BLaER1 treated with 17β-estradiol and CSF1 and Interleukin-3, amounts not matched to agents 10 nM and 100 nM (cell line): ENCODE results near the gene KCNK1.
A peak's percentile ranks its signal among the peaks of the same experiment; 100 is the strongest.

Source experiments
- H3K27ac ChIP-seq, 11 experiments: shearing (Covaris generic); formaldehyde crosslinking; 2 replicates each; pipeline ENCODE4 v1.8.1; 2022
- H3K27me3 ChIP-seq, 11 experiments: shearing (Covaris generic); formaldehyde crosslinking; 2 replicates each; pipeline ENCODE4 v1.8.1; 2022
- H3K36me3 ChIP-seq, 11 experiments: shearing (Covaris generic); formaldehyde crosslinking; 2 replicates each; pipeline ENCODE4 v1.8.1; 2022
- H3K4me1 ChIP-seq, 10 experiments: shearing (Covaris generic); formaldehyde crosslinking; 2 replicates each; pipeline ENCODE4 v1.8.1; 2022
- H3K4me2 ChIP-seq, 11 experiments: shearing (Covaris generic); formaldehyde crosslinking; 2 replicates each; pipeline ENCODE4 v1.8.1; 2022
- H3K4me3 ChIP-seq, 10 experiments: shearing (Covaris generic); formaldehyde crosslinking; 2 replicates each; pipeline ENCODE4 v1.8.1; 2022
- H3K9ac ChIP-seq, 11 experiments: shearing (Covaris generic); formaldehyde crosslinking; 2 replicates each; pipeline ENCODE4 v1.8.1; 2022
- H3K9me3 ChIP-seq, 11 experiments: shearing (Covaris generic); formaldehyde crosslinking; replicated peaks in 1 of 11; 2 replicates each; pipeline ENCODE4 v1.8.1; 2022
- H4K20me1 ChIP-seq, 11 experiments: shearing (Covaris generic); formaldehyde crosslinking; 2 replicates each; pipeline ENCODE4 v1.8.1; 2022
- Cebpa-rat ChIP-seq, 11 experiments: shearing (Covaris generic); IDR thresholded peaks; 2 replicates each; pipeline ENCODE4 v1.8.1; 2022

The KCNK1 gene

DNA sequence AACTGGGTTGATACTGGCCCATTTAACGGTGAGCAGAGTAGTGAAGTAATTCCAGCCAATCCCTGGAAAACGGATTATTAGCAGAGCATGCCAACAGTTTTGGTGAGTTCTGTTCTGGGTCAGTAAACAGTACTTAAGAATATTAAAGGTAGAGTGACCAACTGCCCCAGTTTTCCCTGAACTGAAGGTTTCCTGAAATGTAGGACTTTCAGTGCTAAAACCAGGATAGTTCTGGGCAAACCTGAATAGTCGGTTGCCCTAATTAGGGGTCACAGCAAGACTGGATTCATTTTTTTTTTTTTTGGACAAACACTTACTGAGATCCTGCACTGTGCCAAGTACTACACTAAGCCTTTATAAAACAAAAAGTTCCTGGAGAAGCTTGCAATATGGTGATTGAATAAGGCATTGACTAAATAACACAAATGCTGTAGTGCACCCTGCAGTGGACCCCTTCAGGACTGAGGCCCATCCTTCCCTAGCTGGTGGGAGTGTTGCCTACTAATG, 75.9 kb downstream of the KCNK1 start:
- Histone ChIP-seq H3K27ac (no peak overlapping the region), H3K4me1 (no peaks in the 10 kb centered on the region), H3K36me3 (no peaks in the 10 kb centered on the region), H3K9ac (no peak overlapping the region), H4K20me1 (no peaks in the 10 kb centered on the region), H3K27me3 (no peaks in the 10 kb centered on the region), H3K4me2 (no peak overlapping the region), H3K9me3 (no peaks in the 10 kb centered on the region), H3K4me3 (no peak overlapping the region)
- TF ChIP-seq Cebpa-rat (IDR thresholded peaks at IDR 0.05) = no peak

DNA sequence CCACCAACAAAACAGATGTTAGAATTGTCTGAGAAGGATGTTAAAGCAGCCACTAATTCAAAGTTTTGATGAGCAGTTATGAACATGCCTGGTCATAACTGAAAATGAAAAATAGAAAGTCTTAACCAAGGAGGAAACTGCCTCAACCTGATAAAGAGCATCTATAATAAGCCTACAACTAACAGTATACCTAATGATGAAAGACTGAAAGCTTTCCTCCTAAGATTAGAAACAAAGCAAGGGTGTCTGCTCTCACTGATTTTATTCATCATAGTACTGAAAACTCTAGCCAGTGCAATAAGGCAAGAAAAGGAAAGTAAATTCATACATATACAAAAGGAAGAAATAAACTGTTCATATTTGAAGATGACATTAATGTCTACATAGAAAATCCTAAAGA, 82.0 kb downstream of the KCNK1 start:
- Histone ChIP-seq H3K27ac (no peak overlapping the region), H3K27me3 (no peaks in the 10 kb centered on the region), H3K4me1 (no peaks in the 10 kb centered on the region), H3K9me3 (peaks cover 0 to 18% (median 3%) of the 10 kb centered on the region in 11 experiments; a peak in 6 of 22 replicates), H3K4me3 (no peak overlapping the region), H3K4me2 (no peak overlapping the region), H3K9ac (no peak overlapping the region), H4K20me1 (no peaks in the 10 kb centered on the region), H3K36me3 (no peaks in the 10 kb centered on the region)
- TF ChIP-seq Cebpa-rat (IDR thresholded peaks at IDR 0.05) = no peak

- Histone ChIP-seq H3K4me3 (no peak overlapping the region), H3K4me1 (peaks cover 0 to 22% (median 0%) of the 10 kb centered on the region in 10 experiments; a peak in 8 of 20 replicates), H4K20me1 (no peaks in the 10 kb centered on the region), H3K27me3 (no peaks in the 10 kb centered on the region), H3K27ac (no peak overlapping the region), H3K9me3 (peaks cover 0 to 18% (median 3%) of the 10 kb centered on the region in 11 experiments; a peak in 6 of 22 replicates), H3K36me3 (no peaks in the 10 kb centered on the region), H3K9ac (no peak overlapping the region), H3K4me2 (no peak overlapping the region)
- TF ChIP-seq Cebpa-rat (IDR thresholded peaks at IDR 0.05) = no peak
Measured at GRCh38 chr1:233700338-233700737, 86.4 kb downstream of the KCNK1 start.

DNA sequence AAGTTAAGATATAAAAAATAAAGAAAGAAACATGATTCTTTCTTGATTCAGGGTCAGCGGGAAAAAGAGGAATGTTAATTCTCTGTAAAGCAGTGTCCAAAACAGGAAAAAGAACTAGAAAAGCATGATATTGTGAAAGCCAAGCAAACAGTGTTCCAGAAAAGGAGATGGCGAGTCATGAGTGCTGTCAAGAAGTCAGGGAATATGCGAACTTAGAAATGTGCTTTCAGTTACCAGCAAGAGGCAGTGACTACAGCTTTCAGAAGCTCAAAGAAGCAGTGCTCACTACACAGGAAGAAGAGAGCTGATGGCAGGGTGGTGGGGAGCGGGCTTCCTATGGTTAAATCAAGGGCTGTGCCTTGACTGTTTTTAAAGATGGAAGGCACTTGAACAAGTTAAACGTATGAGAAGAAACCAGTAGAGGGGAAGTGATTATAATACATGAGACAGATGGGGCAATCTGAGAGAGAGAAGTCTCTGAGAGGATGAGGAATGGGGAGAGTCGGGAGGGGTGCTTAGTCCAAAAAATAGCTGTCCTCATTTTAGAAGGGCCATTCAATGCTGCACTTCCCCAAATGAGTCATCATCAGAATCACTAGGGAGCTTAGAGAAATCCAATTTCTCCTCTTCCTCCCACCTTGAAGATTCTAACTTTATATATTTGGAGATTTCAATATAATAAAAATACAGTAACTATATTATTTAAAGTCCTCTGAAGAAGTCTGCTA, 90.4 kb downstream of the KCNK1 start:
- peak overlapping the region in 3 of 11 experiments; percentile 22 to 58 (median 34); a peak in 5 of 22 replicates for H3K27ac ChIP-seq
- no peaks in the 10 kb centered on the region for H4K20me1 ChIP-seq
- peak overlapping the region in 1 of 11 experiments; percentile 10; a peak in 1 of 22 replicates for H3K9ac ChIP-seq
- H3K36me3 ChIP-seq = no peaks in the 10 kb centered on the region
- H3K9me3 ChIP-seq = peaks cover 0 to 18% (median 7%) of the 10 kb centered on the region in 11 experiments; a peak in 12 of 22 replicates
- no peak for TF ChIP-seq Cebpa-rat (IDR thresholded peaks at IDR 0.05)
- H3K4me2 ChIP-seq = peak overlapping the region in 4 of 11 experiments; percentile 22 to 86 (median 70); a peak in 8 of 22 replicates
- no peak overlapping the region for H3K4me3 ChIP-seq
- H3K27me3 ChIP-seq = no peaks in the 10 kb centered on the region
- peaks cover 0 to 36% (median 0%) of the 10 kb centered on the region in 10 experiments; a peak in 8 of 20 replicates for H3K4me1 ChIP-seq

DNA sequence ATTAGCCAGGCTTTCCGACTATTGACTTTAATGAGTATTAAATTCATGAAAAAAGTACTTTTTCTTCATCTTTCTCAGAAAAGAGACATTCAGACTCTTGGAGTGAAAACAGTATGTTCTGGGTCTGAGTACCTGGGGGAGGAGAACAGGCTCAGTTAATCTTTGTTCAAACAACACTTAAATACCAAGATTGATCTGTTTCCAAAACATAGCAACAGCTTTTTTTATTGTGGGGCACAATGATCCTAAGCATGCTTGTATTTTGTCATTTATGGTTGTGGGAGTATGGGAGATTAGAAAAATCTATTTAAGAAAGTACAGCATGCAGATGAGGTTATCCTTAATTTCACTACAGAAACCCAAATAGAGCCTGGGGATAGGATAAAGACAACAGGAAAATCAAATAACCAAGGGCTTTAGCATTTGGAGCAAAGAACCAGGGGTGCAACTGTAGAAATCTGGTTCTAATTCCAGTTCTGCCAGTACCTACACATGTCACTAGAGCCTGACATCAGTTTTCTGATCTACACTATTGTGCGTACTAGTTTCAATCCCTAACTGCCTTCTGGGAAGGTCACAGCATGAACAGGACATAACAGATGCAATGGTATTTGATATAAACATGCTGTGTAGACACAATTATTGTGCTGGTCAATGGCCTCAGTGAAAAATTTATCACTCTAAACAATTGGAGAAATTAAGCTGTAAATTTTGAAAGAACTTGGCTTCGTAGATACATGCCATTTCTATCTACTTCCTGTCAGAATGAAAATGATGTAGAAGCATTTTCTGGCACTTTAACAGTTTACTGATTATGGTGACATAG, 91.2 kb downstream of the KCNK1 start:
- H3K36me3 ChIP-seq = no peaks in the 10 kb centered on the region
- no peak for TF ChIP-seq Cebpa-rat (IDR thresholded peaks at IDR 0.05)
- no peaks in the 10 kb centered on the region for H3K27me3 ChIP-seq
- H3K4me3 ChIP-seq = no peak overlapping the region
- H3K4me2 ChIP-seq = peak overlapping the region in 3 of 11 experiments; percentile 4 to 86 (median 59); a peak in 3 of 22 replicates
- H3K27ac ChIP-seq = no peak overlapping the region; a peak in 1 of 22 replicates
- H3K9me3 ChIP-seq = peaks cover 0 to 20% (median 7%) of the 10 kb centered on the region in 11 experiments; a peak in 13 of 22 replicates
- H3K4me1 ChIP-seq = peaks cover 0 to 36% (median 0%) of the 10 kb centered on the region in 10 experiments; a peak in 8 of 20 replicates
- H3K9ac ChIP-seq = no peak overlapping the region
- no peaks in the 10 kb centered on the region for H4K20me1 ChIP-seq

DNA sequence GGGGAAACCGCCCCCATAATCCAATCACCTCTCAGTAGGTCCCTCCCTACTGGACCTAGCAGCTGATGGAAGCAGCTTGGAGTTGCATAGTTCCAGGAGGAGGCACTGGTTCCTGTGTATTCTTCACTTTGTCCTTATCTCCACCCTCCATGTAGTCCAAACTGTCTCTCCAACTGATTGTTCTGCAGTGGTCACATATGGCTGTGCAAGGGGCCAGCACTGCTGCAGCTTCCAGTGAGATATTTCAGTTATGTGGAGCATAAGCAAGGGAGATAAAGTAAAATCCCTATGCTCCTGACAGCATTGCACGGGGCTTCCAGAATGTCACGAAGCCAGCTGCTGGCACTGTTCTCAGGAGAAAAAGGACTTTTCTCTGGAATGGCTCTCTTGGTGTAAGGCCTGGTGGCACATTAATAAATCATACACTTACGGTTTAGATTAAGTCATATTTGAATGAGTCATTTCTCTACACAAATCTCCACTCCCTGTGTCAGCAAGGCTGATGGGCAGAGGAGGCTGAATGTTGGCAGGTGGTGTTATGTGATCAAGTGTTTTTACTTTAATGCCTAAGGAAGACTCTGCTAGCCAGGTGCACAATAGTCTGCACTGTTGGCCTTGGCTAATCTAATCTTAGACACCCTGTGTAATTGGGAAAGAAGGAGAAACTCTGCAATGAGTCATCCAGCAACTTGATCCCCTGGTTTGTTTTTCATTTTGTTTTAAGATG, 93.4 kb downstream of the KCNK1 start:
- peaks cover 0 to 27% (median 13%) of the 10 kb centered on the region in 11 experiments; a peak in 17 of 22 replicates for H3K9me3 ChIP-seq
- peak overlapping the region in 2 of 11 experiments; percentile 10 to 11; a peak in 2 of 22 replicates for H3K4me2 ChIP-seq
- TF ChIP-seq Cebpa-rat (IDR thresholded peaks at IDR 0.05) = no peak
- 0 out of 22 replicates have a peak, but pooled peaks cover 0 to 2% (median 0%) of the 10 kb centered on the region in 11 experiments for H3K36me3 ChIP-seq
- no peaks in the 10 kb centered on the region for H3K27me3 ChIP-seq
- peaks cover 0 to 36% (median 0%) of the 10 kb centered on the region in 10 experiments; a peak in 8 of 20 replicates for H3K4me1 ChIP-seq
- H3K9ac ChIP-seq = no peak overlapping the region
- no peak overlapping the region for H3K4me3 ChIP-seq
- H4K20me1 ChIP-seq = no peaks in the 10 kb centered on the region
- no peak overlapping the region for H3K27ac ChIP-seq

DNA sequence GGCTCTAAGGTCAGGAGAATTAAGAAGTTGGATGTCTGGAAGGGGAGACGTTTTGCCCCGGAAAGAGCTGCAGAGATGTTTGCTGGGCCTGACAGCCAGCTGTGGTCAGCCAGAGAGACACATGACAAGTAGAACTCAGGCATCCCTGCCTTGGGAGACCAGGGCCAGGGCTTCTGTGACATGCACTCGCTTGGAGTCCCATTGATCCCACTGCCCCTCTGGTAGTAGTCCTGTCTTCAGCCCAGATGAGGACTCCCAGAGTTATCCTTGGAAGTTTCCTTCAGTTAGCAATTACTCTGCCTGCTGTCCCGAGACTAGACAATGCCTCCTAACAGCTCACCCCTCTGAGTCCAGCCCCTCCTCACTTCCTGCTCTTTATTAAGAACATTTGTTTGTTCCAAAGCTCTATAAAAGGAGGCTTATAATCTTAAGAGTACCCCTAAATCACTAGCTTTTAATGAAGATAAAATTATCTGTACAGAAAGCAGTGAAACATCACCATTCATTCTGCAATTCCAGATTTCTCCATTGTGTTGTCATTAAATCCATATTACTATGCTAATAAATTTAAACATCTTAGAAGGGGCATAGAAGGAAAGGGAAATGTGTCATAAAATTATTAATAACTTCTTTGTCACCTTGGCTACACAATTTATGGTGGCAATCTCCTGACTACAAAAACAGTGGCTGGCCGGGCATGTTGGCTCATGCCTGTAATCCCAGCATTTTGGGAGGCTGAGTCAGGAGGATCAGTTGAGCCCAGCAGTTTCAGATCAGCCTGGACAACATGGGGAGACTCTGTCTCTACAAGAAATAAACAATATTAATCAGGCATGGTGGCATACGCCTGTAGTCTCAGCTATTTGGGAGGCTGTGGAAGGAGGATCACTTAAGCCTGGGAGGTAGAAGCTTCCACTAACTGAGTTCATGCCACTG, 94.2 kb downstream of the KCNK1 start:
- H3K4me2 ChIP-seq = peak overlapping the region in 2 of 11 experiments; percentile 10 to 11; a peak in 2 of 22 replicates
- H3K9ac ChIP-seq = no peak overlapping the region
- H3K9me3 ChIP-seq = peaks cover 0 to 30% (median 13%) of the 10 kb centered on the region in 11 experiments; a peak in 17 of 22 replicates
- 0 out of 22 replicates have a peak, but pooled peaks cover 0 to 2% (median 0%) of the 10 kb centered on the region in 11 experiments for H3K36me3 ChIP-seq
- no peaks in the 10 kb centered on the region for H3K27me3 ChIP-seq
- no peak overlapping the region for H3K27ac ChIP-seq
- H3K4me3 ChIP-seq = no peak overlapping the region
- peaks cover 0 to 36% (median 0%) of the 10 kb centered on the region in 10 experiments; a peak in 8 of 20 replicates for H3K4me1 ChIP-seq
- no peak for TF ChIP-seq Cebpa-rat (IDR thresholded peaks at IDR 0.05)
- H4K20me1 ChIP-seq = no peaks in the 10 kb centered on the region
